GM21576 (cell line): ENCODE results near the gene MUC5B.
"Not testable (repeated sequence)": the region's sequence is repeated elsewhere in the genome, so short reads cannot be mapped to it uniquely, and the experiment has no call there.

Experiments used
- ATAC-seq: cut with Tn5 transposase; IDR thresholded peaks from one replicate; pipeline ENCODE4 v1.9.1; 2021; ENCODE audit warnings: mild to moderate bottlenecking, moderate library complexity; ENCODE audit not compliant: unreplicated experiment

The MUC5B gene

GRCh38 chr11:1191786-1192470, 30.9 kb upstream of the MUC5B start:
- ATAC-seq = not testable (repeated sequence)

DNA sequence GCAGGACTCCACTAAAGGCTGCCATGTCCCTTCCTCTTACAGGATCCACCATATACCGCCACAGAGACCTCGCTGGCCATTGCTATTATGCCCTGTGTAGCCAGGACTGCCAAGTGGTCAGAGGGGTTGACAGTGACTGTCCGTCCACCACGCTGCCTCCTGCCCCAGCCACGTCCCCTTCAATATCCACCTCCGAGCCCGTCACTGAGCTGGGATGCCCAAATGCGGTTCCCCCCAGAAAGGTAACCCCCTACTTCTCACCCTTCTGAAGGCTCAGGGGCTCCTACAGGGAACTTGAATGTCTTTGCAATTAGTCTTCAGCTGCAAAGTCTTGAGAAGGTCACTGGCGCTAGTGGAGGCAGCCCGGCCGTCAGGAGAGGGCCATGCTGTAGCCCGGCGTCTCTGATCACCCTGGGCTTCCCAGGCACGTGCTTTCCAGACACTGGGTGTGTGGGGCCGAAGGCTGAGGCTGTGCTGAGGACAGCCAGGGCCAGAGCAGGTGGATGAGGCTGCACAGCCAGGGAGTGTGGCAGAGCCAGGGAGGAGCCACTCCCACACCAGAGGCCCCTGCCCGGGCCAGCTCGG, 30.0 kb upstream of the MUC5B start:
- ATAC-seq = no peak

DNA sequence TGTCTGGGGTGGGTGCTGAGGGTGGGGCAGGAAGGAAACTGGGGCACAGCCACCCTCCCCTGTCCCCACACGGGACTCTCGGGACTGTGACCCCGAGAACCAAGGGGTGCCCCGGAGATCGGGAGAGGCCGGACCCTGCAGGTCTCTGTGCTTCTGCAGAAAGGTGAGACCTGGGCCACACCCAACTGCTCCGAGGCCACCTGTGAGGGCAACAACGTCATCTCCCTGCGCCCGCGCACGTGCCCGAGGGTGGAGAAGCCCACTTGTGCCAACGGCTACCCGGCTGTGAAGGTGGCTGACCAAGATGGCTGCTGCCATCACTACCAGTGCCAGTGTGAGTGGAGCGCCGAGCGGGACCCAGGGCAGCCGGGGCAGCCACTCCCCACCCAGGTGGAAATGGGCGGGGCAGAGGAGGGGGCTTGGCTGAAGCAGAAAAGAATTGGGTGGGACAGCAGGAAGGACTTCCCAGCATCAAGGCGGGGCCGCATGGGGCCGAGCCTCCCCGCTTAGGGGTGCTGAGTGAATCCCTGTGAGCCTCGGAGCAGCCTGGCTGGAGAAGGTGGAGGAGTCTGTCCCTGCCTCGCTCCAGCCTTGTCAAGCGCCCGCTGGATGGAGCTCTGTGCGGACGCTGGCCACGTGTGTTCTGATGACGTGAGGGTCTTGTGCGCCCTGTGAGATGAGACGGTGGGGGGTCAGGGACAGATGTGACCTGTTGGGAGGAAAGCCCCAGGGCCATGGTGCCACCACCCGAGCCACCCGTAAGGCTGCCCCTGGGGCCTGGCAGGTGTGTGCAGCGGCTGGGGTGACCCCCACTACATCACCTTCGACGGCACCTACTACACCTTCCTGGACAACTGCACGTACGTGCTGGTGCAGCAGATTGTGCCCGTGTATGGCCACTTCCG, 29.3 kb upstream of the MUC5B start:
- ATAC-seq = no peak

DNA sequence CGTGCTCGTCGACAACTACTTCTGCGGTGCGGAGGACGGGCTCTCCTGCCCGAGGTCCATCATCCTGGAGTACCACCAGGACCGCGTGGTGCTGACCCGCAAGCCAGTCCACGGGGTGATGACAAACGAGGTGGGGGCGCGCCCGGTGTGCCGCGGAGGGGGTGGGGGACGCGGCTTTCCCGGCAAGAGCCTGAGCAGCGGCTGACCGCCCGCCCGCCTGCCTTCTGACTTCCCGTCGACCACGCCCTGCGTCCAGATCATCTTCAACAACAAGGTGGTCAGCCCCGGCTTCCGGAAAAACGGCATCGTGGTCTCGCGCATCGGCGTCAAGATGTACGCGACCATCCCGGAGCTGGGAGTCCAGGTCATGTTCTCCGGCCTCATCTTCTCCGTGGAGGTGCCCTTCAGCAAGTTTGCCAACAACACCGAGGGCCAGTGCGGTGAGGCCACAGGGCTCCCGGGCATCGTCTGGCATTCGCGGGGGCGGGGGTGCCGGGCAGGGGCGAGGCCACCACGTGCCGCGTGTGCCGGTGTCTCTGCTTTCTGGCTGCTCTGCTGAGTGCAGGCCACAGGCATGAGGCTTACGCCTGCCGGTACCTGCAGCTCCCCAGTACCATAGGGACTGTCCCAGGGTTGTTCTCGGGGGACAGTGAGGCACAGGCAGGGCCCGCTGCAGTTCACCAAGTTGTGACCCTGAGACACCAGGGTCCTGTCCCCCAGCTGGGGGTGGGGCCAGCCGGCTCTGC, 28.5 kb upstream of the MUC5B start:
- no peak for ATAC-seq

DNA sequence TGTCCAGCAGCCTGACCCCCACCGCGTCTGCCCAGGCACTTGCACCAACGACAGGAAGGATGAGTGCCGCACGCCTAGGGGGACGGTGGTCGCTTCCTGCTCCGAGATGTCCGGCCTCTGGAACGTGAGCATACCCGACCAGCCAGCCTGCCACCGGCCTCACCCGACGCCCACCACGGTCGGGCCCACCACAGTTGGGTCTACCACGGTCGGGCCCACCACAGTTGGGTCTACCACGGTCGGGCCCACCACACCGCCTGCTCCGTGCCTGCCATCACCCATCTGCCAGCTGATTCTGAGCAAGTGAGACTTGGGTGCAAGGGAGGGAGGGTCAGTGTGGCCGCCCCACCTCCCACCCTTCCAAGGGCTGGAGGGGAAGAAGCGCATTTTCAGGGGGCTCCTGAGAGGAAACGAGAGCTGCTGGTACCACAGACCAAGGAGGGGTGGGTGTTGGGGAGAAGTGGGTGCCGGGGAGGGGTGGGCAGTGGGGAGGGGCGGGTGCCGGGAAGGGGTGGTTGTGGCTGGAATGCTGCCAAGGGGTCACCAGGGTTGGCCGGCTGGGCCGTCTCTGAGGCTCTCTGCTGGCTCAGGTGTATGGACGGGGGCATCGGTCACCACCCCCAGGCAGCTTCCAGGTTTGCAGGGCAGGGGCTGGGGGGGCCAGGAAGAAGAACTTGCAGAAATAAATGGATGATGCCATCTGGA, 27.7 kb upstream of the MUC5B start:
- no peak for ATAC-seq

DNA sequence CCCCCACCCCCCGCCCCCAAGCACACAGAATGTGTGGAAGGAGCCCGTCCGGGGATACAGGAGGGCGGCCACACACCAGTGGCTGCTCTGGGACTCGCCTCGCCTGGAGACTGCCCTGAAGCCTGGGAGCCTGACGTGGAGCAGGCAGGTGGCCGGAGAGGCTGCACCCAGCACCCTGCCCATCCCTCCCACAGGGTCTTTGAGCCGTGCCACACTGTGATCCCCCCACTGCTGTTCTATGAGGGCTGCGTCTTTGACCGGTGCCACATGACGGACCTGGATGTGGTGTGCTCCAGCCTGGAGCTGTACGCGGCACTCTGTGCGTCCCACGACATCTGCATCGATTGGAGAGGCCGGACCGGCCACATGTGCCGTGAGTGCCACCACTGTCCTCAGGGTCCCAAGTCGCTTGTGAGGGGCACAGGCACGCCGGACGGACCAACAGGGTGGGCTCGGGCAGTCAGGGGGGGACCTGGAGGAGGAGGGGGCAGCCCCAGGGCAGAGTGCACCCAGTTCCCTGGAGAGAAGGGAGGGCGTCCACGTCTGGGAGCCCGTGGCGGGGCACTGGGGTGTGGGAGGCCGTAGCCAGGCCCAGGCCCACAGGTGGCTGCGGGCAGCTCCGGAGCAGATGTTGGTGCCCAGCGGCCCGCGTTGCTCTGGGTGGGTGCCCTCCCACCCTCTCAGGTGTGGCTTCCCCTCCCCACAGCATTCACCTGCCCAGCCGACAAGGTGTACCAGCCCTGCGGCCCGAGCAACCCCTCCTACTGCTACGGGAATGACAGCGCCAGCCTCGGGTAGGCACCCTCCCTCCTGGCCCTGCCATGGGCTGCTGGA, 27.0 kb upstream of the MUC5B start:
- ATAC-seq = no peak

GRCh38 chr11:1196516-1197391, 26.1 kb upstream of the MUC5B start:
- no peak for ATAC-seq

DNA sequence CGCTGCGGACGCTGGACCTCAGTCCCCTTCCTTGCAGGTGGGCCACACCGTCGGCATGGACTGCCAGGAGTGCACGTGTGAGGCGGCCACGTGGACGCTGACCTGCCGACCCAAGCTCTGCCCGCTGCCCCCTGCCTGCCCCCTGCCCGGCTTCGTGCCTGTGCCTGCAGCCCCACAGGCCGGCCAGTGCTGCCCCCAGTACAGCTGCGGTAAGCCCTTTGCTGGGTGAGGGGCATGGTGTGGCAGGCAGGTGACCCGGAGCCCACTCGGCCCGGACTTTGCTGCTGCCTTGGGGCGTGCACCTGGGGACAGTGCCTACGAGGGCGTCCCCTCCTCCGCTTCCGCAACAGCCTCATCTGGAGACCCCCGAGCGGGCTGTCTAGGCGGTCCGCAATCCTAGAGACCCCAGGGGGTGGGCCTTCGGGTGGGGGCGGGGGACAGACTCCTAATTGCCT, 25.4 kb upstream of the MUC5B start:
- ATAC-seq = no peak

DNA sequence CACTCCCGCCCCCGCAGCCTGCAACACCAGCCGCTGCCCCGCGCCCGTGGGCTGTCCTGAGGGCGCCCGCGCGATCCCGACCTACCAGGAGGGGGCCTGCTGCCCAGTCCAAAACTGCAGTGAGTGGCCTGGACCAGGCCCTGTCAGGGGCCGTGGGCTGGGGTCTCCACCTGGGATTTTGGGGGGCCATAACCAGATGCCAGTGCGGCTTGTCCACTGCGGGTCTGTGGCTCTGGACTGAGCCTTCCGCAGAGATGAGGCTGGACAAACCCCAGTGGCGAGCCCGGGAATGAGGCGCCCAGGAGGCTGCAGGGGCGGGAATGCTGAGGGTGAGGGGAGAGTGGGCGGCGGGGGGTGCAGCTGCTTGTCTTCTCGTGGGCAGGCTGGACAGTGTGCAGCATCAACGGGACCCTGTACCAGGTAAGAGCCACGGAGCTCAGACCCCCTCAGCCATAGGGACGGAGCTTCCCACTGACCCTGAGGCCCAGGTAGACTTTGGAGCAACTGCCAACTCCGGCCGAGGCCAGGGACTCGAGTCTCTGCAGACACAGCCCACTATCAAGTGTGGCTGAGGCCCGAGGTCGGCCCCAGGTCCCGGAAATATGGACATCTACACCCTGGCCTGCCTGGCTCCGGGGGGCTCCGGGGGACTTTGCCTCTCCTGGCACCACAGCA, 24.8 kb upstream of the MUC5B start:
- ATAC-seq = no peak

GRCh38 chr11:1198561-1199240, 24.2 kb upstream of the MUC5B start:
- no peak for ATAC-seq

DNA sequence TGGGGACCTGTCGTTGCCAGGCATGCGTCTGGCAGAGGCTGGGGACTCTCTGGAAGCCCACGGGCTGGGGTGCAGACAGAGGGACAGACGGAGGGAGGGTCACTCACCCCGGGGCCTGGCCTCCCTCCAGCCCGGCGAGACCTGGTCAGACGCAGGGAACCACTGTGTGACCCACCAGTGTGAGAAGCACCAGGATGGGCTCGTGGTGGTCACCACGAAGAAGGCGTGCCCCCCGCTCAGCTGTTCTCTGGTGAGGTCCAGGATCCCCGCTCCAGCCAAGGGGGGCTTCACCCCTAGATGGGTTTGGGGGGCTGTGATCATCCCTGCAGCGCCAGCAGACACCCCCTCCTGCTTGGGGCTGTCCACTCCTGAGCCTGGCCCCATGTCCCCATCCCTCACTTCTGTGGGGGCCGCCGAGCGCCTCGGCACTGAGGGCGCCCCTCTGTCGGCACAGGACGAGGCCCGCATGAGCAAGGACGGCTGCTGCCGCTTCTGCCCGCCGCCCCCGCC, 23.6 kb upstream of the MUC5B start:
- ATAC-seq = no peak

GRCh38 chr11:1199751-1200610, 22.9 kb upstream of the MUC5B start:
- ATAC-seq = no peak

- no peak for ATAC-seq
Measured at GRCh38 chr11:1200611-1201191, 22.2 kb upstream of the MUC5B start.

GRCh38 chr11:1201395-1202153, 21.3 kb upstream of the MUC5B start:
- ATAC-seq = no peak

DNA sequence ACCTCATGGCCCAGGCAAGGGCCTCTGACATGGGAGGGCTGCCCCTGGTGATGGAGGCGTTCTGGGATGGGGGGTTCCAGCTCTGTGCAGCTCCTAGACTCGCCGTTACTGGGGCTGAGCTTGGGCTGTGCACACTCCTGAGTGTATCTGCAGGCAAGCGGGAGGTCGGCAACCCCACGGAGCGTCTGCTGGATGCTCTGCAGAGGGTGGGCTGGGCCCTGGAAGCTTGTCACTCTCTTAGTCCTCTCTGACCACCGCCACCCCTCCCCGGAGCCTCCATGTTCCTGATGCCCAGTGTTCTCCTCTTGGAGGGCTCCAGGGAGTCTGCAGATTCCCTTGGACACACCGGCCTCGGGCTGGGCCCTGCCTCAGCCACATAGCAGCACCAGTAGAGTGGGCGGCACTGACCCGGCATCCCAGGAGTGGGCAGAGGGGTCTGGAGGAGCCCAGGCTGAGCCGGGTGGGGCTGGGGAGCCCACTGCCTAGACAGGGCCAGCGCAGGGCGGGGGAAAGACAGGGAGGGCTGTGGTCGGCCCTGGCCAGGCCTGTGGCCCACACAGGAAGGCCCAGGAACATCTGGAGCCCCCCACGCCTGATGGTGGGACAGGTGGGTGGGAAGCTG, 20.6 kb upstream of the MUC5B start:
- no peak for ATAC-seq
